Ishikawa (cell line): ENCODE measurements around the gene OPA3.

Source experiments
- CEBPB ChIP-seq: IDR thresholded peaks from 2 replicates; pipeline ENCODE4 v1.6.1; 2012
- CREB1 ChIP-seq: IDR thresholded peaks from 2 replicates; pipeline ENCODE4 v1.6.1; 2012; ENCODE audit warnings: low read depth
- EGR1 ChIP-seq: IDR thresholded peaks from 2 replicates; pipeline ENCODE4 v1.6.1; 2012
- EP300 ChIP-seq: IDR thresholded peaks from 2 replicates; pipeline ENCODE4 v1.6.1; 2012; ENCODE audit warnings: borderline replicate concordance
- FOXM1 ChIP-seq: IDR thresholded peaks from 2 replicates; pipeline ENCODE4 v1.6.1; 2012; ENCODE audit warnings: low read depth, borderline replicate concordance
- NFIC ChIP-seq: IDR thresholded peaks from 2 replicates; pipeline ENCODE4 v1.6.1; 2012
- RAD21 ChIP-seq: IDR thresholded peaks from 2 replicates; pipeline ENCODE4 v1.6.1; 2012; ENCODE audit warnings: low read depth
- REST ChIP-seq: IDR thresholded peaks from 2 replicates; pipeline ENCODE4 v1.6.1; 2012; ENCODE audit warnings: low read depth, mild to moderate bottlenecking
- TAF1 ChIP-seq: IDR thresholded peaks from 2 replicates; pipeline ENCODE4 v1.6.1; 2012; ENCODE audit warnings: low read depth, mild to moderate bottlenecking
- TCF12 ChIP-seq: IDR thresholded peaks from 2 replicates; pipeline ENCODE4 v1.6.1; 2012; ENCODE audit warnings: low read depth
- TEAD4 ChIP-seq: IDR thresholded peaks from 2 replicates; pipeline ENCODE4 v1.6.1; 2012
- USF1 ChIP-seq: IDR thresholded peaks from 2 replicates; pipeline ENCODE4 v1.6.1; 2012
- YY1 ChIP-seq: IDR thresholded peaks from 2 replicates; pipeline ENCODE4 v1.6.1; 2012; ENCODE audit warnings: low read depth
- ZBTB7A ChIP-seq: IDR thresholded peaks from 2 replicates; pipeline ENCODE4 v1.6.1; 2012; ENCODE audit warnings: low read depth
- TF ChIP-seq, protein P1 (sequence below): IDR thresholded peaks from 2 replicates; pipeline ENCODE4 v1.6.1; 2012

The OPA3 gene

GRCh38 chr19:45590300-45591003, 5.8 kb upstream of the OPA3 start:
- TF ChIP-seq YY1 (no peak), CEBPB (no peak), NFIC (no peak), USF1 (no peak), ZBTB7A (no peak), TEAD4 (no peak)
- TF ChIP-seq, protein P1, sequence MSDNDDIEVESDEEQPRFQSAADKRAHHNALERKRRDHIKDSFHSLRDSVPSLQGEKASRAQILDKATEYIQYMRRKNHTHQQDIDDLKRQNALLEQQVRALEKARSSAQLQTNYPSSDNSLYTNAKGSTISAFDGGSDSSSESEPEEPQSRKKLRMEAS, result no peak

- TF ChIP-seq, protein P1, result no peak
- TF ChIP-seq ZBTB7A, result no peak
- TF ChIP-seq EP300, result no peak
- no peak for TF ChIP-seq CEBPB
- no peak for TF ChIP-seq REST
- no peak for TF ChIP-seq USF1
Measured at GRCh38 chr19:45589768-45590167, 5.2 kb upstream of the OPA3 start.

- TF ChIP-seq CEBPB (no peak), TEAD4 (no peak), ZBTB7A (no peak), REST (no peak), EP300 (no peak), TAF1 (no peak), CREB1 (no peak), YY1 (no peak), NFIC (no peak), EGR1 (no peak), USF1 (no peak), FOXM1 (no peak), RAD21 (no peak), TCF12 (no peak)
- TF ChIP-seq, protein P1, result no peak
Measured at GRCh38 chr19:45587873-45588272, 3.3 kb upstream of the OPA3 start.

DNA sequence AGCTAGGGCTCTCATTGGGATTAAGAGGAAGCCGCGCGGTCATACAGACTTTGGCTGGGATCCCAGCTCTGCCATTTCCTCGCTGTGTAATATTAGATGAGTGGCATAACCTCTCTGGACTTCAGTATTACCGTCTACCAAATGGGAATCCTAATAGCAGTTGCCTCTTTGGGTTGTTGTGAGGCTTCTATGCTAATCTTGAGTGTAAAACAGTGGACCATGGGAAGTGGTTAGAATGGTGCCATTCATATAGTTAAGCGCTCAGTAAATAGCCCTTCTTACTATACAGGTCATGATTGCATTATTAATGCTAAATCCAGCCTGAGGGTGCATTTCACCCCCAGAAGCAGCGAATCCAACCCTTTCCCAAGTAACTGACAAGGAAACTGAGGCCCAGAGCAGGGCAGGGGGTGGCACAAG, 566 bp upstream of the OPA3 start:
- TF ChIP-seq TEAD4, result no peak
- peak; percentile 60 for TF ChIP-seq NFIC

DNA sequence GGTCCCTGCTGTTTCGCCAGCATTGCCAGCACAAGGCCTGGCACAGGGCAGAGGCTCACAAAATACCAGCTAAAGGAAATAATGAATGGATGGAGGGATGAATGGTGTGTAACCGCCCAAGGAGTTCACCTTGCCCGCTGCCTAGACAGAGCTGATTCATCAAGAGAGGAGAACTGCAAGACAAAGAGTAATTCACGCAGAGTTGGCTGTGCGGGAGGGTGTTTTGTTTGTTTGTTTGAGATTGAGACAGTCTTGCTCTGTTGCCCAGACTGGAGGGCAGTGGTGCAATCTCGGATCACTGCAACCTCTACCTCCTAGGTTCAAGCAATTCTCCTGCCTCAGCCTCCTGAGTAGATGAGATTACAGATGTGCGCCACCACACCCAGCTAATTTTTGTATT, 3.0 kb downstream of the OPA3 start:
- TF ChIP-seq RAD21 (no peak), CREB1 (no peak), CEBPB (no peak)

GRCh38 chr19:45578861-45579260, 5.7 kb downstream of the OPA3 start:
- no peak for TF ChIP-seq USF1
- no peak for TF ChIP-seq TEAD4
- no peak for TF ChIP-seq EGR1
- TF ChIP-seq REST, result no peak
- no peak for TF ChIP-seq CREB1
- no peak for TF ChIP-seq FOXM1
- TF ChIP-seq, protein P1, result no peak
- TF ChIP-seq YY1, result no peak
- no peak for TF ChIP-seq TAF1
